Activated gamma-delta T cell (primary cell): ENCODE data around the gene URGCP.

ENCODE experiments used
- DNase-seq: peaks from one replicate; lab custom pipeline; 2025; lab: John Stamatoyannopoulos, UW

URGCP gene

DNA sequence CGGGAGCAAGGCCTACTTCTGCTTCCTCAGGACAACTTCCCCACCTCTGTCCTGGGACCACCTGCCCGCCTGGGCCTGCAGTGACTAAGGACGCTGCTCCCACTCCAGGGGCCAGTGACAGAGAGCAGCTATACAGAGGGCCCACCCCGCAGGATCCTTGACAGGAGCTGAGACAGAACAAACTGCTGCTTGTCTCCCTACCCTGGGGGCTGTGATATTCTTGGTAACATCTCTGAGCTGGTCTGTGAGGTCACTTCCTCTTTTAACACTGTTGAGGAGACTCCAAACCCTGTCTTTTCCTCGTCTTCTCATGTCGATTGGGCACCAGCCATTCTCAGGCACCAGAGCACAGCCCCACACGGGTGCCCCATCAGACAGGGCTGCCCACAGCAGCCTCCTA lies 30.2 kb downstream of the URGCP start:
- DNase-seq = no peak

DNA sequence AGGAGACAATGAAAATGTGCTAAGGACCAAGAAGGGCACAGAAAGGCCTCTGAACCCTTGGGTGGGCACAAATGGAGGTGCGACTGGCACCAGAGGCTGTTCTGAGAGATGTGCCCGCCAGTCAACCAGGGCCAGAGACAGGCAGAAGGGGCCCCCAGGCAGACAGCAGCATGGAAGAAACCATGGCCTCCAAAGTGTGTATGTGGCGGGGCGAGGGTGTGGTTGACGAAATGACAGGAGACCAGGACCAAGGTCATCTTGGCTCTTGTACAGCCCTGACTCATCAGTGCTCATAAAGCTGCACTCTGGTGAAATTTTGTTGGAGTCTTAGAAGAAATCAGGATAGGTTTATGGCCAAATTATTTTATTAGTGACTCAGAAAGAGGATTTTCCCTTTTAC lies 33.1 kb downstream of the URGCP start:
- DNase-seq = no peak

DNA sequence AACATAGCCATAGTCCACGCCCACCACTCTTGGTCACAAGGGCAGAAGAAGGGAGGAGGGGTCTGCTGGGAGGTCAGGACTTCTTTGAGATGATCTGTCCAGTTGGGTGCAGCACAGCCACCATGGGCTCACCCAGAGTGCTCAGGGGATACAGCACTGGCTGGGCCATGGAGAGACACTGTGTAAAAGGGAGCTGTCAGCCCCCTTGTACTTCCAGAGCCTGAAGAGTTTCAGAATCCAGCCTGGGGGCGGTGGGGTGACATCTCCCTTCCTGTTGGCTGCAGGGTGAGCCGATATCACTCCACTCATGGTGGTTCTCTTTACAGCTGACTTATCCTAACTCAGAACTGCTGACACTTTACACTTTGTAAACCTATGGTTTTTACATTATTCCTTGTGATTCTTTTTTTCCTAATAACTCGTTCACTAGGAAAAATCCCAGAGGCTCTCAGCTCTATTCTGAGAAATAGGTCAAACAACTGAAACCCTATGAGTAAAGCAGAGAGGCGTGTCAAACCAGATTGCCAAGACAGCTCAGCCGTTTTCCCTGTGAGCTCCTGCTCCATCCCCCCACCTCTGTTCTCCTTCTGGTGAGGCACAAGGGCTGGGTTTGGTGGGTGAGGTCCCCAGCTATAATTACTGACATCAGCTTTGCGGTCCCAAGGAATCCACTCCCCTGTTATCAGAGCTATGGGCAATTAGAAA lies 33.8 kb downstream of the URGCP start:
- no peak for DNase-seq

DNA sequence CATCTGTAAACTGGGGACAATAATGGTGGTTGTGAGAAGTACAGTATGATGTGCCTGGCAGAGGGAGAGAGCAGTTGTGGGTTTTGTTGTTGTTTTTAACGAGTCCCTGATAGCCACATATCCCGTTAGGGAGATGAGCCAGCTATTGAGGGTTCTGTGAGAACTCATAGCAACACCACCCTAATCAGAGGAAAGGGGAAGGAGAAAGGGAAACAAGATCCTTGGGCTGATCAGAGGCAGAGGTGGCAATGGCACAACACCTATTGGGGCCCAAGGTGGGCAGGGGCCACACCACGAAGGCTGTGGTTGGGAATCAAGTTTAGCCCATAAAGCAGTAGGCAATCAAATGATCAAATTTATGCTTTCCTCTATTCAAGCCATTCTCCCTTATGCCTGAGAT lies 35.3 kb downstream of the URGCP start:
- no peak for DNase-seq

DNA sequence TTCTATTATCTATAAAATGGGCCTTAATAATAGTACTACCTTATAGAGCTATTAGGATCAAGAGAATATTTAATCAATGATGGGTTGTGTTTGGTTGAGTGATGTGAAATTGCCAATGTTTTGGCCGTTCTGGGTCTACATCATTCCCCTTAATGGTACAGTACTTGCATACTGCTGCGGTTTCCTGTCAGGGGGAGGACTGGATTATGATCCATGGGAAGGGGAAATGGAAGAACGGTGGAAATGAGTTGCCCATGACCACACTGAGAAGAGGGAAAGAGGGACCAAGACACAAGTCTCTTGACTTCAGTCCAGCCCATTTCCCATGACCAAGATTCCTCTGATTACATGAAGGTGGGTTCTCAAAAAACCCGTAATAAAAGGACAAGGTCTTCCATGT lies 36.1 kb downstream of the URGCP start:
- no peak for DNase-seq

DNA sequence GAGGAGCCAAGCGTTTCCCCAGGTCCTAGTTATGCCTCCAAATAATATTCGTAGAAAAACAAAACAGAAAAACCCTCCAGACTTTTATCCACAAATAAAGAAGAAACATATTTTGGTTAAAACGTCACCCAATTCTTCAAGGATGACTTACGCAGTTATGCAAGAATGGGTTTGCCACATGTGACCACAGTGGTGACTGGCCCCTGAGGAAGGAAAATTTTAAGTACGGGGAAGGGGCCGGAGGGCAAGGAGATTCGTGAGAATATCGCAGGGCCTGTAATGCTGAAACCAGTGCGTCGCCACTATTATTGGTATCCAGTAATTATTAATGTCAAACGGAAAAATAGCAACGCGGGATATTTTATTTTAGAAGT lies 36.5 kb downstream of the URGCP start:
- no peak for DNase-seq

DNA sequence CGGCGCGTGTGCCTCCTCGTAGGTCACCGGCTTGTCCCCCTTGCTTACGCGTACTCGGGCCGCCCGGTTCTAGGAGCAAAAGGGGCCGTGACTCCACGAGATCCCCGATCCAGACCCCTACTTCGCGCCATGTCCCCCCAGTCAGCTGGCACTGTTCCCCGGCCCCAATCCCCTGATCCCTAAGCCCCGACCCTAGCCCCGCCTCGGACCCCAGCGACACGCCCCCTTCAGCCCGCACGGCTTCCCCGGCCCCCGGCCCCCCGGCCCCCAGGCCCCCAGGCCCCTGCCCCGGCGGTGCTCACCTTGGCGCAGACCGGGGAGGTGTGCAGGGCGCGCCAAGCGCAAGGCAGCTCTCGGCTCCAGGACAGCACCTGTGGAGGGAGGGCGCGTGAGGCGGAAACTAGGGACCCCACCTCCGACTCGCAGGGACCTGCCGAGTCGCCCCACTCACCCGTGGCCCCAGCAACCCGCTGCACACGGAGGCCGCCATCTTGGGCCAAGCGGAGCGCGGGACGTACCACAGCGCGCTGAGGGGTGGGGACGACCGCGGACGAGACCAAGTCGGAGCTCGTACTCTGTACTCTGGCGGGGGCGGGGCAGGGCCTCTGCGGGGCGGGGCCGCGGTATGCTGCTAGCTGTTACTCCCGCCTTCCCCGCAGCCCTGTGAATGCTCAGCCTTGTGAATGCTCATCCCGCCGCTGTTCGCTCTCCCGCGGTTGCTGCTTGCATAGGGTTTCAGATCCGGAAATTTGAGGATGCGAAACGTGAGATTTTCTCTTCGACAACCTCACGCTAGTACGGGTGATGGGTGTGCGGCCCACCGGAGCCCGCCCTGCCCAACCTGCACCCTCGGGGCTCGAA lies 37.2 kb downstream of the URGCP start, which contains the start of gene MRPS24:
Gene MRPS24, minus strand, starts transcription at position 512 of the 861 bp plus-strand sequence. Its CDS starts 22 bp downstream, at position 490.
- DNase-seq = peak; percentile 91

DNA sequence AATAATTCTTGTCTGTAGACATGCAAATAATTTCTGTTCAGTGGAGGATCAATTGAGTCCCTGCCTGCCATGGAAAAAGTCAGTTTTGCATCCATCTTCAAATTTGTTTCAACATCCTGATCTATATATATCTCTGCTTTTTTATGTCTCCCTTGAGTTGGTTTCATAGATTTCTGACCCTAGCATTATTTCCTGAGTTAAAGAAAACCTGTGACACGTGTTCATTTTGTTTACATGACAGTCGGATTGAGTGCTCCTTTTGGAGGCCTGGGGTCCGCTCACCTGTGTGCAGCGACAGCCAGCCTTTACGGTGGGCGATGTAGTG lies 37.8 kb downstream of the URGCP start:
- DNase-seq = no peak

DNA sequence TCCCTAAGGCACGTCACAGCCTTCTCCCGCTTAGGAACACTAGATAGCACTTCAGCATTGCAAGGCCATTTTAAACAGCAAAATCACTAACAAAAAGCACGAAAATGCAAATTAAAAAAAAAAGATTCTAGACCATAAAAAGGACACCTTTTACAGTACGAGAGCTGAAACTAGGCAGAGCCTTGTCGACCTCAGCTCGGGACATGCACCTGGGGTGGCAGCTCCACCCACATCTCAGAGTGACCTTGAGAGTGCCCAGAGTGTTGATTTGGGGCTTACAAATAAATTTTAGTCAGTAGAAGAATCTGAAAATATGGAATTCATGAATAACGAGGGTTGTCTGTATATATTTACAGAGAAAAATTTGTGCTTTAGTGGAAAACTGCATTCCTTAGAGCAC lies 38.2 kb downstream of the URGCP start:
- no peak for DNase-seq

DNA sequence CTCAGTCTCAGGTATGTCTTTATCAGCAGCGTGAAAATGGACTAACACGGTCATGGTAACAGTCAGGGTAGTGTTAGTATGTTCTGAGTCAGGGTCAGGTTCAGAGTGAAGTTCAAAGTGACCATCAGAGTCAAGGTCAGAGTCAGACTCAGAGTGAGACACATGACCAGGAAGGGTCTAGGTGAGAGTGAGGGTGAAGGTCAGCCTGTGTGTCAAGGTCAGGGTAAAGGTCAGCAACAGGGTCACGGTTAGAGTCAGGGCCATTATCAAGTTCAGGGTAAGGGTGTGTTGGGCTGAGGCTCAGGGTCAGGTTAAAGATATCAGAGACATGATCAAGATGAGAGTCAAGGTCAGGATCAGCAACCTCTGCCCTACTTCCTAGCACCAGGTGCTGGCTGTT lies 41.1 kb downstream of the URGCP start:
- no peak for DNase-seq

DNA sequence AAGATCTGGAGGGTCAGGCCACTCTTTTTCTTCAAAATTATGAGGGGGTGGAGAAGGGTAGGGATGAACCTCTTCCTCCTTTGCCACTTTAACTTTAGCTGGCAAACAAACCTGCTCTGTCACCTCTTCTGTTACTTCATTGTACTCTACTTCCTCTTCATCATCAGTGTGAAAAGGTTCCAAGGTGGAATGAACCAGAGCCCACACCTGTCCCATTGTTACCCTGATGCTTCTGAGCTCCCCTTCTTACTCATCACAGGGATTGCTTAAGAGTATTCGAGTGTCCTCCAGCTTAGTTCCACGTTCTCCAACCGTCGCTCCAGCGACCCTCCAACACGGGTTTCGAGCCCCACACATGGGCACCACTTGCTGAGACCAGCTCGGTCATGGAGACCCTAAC lies 42.3 kb downstream of the URGCP start:
- DNase-seq = no peak

DNA sequence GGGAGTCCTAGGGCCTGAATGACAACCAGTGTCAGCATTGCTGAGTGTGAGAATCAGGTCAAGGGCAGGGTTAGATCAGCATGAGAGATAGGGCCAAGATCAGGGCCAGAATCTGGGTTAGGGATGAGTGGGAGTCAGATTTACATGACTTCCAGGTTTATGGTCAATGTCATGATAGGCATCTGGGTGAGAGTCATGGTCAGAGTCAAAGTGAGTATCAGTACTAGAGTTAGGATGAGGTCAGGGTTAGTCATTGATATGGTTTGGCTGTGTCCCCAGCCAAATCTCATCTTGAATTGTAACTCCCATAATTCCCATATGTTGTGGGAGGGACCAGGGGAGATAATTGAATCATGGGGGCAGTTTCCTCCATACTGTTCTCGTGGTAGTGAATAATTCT lies 49.4 kb downstream of the URGCP start:
- no peak for DNase-seq

DNA sequence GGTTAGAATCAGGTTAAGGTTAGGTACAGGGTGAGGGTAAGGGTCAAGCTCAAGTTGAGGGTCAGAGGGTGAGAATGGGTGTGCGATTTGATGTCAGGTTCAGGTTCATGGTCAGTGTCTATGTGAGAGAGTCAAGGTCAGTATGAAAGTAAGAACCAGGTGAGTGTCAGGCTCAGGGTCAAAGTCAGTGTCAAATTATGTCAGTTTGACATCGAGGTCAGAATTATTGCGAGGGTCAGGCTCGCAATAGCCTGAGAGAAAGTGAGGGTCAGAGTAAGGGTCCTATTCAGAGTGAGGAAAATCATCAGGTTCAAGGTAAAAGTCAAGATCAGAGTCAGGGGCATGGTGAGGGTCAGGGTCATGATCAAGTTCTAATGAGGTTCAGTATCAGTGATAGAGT lies 50.1 kb downstream of the URGCP start:
- no peak for DNase-seq

DNA sequence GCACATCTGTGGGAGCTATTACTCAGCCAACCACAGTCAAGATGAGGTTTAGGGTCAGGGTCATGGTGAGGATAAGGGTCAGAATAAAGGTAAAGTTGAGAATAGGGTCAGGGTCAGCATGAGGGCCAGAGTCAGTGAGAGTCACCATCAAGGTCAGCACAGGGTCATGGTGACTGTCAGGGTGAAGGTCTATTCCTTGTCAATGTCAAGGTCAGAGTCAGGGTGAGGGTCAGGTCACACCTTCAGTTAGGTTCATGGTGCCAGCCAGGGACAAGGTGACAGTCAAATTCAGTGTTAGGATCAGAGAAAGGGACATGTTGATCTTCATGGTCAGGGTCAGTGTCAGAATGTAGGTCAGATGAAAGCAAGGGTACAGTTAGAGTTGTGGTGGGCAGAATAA lies 51.2 kb downstream of the URGCP start:
- no peak for DNase-seq

DNA sequence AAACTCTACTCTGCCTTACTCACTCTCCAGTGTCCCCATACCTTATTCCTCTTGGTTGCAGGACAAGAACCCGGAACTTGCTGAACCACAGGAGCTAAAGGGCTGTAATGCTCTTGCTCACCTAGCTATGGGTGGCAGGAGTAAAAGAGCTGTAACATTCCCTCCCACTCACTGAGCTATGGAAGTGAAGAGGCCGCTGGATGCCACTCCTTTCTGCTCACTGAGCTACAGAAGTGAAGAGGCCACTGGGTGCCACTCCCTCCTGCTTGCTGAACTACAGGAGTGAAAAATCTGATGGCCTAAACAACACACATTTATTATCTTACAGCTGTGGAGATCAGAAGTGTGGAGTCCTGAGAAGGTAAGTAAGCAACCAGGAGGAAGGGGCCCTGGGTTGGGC lies 54.6 kb downstream of the URGCP start:
- DNase-seq = no peak

DNA sequence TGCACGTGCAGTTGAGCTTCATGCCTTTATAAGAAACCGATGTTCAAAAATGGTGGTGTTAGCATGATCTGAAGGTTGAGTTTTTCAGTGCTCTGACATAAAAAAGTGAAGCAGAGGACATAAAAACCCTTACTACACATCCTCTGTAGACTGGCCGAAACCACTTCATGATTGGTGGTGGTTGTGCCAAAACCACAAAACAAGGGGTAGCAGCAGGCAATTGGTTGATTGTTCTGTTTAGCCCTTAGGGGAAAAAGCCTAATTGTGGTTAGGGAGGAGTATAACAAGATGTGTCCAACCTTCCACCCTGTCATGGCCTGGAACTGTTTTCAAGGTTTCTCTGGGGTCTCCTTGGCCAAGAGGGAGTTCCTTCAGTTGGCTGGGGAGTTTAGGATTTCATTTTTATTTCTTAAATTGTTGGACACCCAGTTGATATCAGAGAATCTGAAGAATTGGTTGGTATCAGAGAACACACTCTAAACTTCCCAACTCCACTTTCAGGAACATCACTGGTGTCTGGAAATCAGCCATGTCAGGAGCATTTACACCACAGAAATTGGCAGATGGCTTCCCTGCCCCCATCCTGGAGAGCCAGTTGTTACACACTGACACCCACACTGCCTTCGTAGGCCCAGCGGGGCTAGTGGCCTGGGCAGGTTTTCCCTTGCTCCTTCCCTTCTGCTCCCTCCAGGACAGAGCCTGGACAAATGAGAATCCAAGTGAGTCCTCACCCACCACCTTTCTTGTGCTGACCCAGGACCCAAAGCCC lies 55.9 kb downstream of the URGCP start:
- DNase-seq = no peak

DNA sequence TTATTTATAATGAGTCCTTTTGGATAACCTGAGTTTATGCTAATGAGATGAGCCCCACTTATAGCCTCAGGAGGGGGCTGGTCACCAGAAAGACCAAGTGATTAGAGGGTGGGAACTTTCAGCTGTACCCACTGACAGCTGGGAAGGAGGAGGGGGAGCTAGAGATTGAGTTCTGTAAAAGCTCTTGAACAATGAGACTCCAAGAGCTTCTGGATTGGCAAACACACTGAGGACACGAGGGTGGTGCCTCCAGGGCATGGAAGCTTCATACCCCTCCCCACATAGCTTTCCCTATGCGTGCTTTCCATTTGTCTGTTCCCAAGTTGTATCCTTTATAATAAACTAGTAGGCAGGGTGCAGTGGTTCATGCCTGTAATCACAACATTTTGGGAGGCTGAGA lies 57.3 kb downstream of the URGCP start:
- DNase-seq = no peak

DNA sequence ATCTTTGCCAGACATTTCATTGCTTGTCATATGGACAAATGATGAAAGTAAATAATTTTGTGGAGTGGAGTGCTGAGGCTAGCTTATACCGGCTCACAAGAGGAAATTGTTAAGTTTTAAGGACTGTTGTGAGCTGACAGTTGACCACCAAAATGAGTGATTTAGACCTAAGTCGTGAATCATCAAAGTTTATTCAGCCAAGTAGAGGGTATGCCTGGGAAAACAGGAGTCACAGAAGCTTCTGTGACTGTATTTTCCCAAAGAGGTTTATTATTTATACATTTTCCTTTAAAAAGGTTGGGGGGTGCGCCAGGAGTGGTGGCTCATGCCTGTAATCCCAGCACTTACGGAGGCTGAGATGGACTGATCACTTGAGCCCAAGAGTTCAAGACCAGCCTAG lies 58.9 kb downstream of the URGCP start:
- no peak for DNase-seq

DNA sequence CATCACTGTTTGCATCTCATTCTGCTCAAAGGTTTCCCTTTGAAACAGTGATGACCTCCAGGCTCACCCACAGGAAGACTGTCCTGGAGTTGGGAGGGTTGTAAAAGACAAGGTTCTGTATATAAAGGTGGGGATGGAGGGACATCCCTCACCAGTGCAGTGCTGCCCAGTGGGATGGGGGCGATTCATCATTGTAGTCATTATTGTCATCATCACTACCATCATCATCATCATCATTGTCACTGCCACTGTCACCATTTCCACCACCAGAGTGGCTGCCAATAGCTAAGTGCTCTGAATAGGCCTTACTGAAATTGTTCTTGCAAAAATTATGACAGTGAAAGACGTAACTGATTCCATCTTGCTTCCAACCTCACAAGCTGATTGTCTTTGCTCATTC lies 61.7 kb downstream of the URGCP start:
- DNase-seq = no peak

DNA sequence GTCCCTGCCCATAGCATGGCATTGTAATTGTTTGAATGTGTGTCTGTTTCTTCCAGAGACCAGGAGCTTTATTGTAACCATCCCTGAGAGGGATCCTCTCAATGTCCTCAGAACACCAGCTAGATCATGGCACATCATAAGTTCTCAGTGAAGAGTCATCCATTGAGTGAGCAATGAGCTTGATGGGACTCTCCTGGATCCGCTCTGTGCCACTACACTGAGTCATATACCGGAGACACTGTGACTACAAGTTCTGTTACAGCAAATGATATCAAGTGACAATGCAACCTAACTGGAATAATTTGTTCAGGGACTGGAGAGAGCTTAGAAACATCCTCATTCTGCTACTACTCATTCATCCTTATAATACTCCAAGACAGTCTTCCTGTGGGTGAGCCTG lies 62.1 kb downstream of the URGCP start:
- no peak for DNase-seq

DNA sequence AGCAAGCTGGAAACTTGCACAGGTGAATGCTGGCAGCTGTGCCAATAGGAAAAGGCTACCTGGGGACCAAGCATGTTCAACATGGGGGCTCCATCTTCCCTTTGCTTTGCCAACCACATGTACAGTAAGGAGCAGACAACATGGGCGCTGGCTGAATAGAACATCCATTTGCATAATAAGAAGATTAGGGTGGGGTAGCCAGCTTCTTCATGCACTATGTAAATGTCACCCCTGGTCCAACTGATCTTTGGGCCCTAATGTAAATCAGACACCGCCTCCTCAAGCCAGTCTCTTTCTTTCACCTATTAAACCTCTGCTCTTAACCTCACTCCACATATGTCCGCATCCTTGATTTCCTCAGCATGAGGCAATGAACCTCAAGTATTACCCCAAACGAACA lies 63.1 kb downstream of the URGCP start:
- DNase-seq = no peak

DNA sequence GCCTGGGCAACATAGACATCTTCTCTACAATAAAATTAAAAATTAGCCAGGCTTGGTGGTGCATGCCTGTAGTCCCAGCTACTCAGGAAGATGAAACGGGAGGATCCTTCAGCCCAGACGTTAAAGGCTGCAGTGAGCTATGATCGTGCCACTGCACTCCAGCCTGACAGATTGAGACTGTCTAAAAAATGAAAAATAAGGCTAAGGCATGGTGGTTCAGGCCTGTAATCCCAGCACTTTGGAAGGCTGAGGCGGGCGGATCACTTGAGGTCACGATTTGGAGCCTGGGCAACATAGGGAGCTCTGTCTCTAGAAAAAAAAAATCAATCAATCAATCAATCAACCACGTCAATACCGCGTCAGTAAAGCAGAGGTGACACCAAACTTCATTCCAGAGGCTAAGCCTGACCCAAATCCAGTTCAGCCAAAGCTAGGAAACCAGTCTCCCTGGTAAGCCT lies 68.2 kb downstream of the URGCP start:
- no peak for DNase-seq
